GM21786 (cell line): ENCODE data around the gene TMTC1.
"Not testable (repeated sequence)": the region's sequence is repeated elsewhere in the genome, so short reads cannot be mapped to it uniquely, and the experiment has no call there.

Experiments
- ATAC-seq: cut with Tn5 transposase; IDR thresholded peaks from one replicate; pipeline ENCODE4 v1.9.1; 2021; ENCODE audit not compliant: unreplicated experiment

Gene TMTC1

GRCh38 chr12:29673346-29673745 lies 110.4 kb downstream of the TMTC1 start:
- no peak for ATAC-seq

DNA sequence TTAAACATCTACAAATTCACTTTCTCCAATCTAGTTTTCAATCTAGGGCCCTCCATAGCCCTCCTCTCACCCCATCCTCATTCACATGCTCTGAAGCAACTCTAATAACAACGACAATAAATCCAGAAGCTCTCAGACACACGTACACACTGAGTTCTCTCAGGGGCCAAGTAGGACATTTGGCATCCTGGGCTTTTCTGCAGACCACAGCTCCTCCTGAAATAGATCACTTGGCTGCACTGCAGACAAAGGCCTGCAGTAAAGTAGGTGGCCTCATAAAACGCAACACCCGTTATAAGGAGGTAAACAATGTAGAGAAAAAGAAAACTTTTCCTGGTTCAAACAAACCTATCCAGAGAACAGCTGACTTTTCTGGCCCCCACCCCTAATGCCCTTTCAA lies 111.2 kb downstream of the TMTC1 start:
- no peak for ATAC-seq

DNA sequence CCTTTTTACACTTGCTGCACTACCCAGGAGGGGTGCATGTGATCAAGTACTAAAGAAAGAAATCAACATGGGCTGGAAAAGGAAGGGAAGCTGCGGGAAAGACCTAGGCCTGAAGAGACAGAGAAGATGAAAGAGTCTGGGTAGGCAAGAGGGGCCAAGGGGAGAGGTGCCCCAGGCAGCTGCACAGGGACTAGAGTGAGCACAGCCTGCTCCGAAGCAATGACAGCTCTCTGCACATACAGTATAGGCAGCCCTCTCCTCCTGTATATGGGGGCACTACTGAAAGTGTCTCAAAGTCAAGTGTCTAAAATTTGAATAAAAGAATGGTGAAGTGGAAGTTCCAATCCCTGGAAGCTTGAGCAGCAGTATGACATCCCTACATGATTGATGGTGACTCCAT lies 112.0 kb downstream of the TMTC1 start:
- no peak for ATAC-seq

DNA sequence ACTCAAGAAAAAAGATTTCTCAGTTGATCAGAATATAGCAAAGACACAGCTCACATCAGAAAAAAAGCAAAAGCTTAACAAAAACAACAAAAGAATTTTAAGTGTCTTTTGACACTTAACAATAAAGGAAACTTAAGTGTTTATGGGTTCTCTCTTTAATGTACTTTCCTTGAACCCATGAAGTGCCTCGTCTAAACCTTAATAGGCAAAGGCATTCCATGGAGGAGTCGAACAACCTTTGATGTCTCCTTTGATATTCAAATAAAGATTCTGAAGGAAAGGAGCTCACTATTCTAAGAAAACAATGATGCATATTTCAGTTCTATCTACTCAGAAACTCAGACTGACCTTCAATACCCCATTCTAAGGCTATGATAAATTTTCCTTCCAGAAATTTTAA lies 116.7 kb downstream of the TMTC1 start:
- ATAC-seq, result no peak

DNA sequence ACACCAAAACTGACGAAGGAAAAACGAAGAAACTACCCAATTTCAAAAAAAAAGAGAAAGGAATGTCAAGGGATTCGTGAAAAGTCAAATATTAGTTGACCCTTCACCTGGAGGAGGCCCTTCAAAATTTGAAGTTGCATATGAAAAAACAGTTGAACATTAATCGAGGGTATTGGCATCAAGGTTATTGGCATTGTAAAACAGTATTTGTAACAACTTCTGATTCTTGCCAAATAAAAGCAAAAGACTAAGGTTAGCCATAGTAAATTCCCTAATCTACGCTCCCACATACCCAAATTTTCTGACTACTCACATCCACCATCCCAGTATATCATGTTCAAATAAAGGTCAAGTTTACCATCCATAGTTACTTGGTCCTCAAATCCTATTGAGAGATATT lies 118.6 kb downstream of the TMTC1 start:
- no peak for ATAC-seq

GRCh38 chr12:29662734-29663323 lies 120.9 kb downstream of the TMTC1 start:
- no peak for ATAC-seq

DNA sequence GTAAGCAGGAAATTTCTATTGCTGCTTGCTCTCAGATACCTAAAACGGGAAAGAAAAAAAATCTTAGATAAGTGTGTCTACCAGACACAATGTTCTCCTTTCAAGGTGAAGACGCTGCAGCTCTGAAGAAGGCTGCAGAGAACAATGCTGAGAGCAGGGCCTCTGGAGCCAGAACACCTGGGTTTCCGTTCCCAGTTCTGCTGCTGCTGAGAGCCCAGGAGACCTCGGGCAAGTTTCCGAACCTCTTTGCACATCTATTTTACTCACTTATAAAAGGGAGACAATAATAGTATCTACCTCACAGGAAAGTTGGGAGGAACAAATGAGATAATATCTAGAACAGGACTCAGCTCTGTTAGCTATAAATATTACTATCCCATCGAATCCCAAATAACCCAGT lies 122.9 kb downstream of the TMTC1 start:
- no peak for ATAC-seq

- no peak for ATAC-seq
Measured at GRCh38 chr12:29656762-29657538, 126.8 kb downstream of the TMTC1 start.

DNA sequence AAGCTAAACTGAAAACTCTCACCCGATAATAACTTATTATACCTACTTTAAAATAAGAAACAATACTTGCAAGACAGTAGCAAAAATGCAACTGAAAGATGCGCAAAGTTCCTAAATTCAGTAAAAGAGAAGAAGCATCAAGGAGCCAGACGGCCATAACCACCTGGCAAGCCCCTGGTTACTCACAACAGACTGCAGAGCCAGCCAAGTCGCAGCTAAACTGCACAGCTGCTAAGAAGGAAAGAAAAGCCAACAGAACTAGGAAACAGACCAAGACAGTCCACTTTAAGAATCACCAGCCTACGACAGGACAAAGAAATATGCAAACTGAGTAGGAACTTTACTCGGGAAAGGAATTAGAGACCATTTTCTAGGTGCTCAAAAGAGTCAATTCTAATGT lies 127.9 kb downstream of the TMTC1 start:
- ATAC-seq, result no peak

- ATAC-seq, result no peak
Measured at GRCh38 chr12:29653286-29653685, 130.5 kb downstream of the TMTC1 start.

DNA sequence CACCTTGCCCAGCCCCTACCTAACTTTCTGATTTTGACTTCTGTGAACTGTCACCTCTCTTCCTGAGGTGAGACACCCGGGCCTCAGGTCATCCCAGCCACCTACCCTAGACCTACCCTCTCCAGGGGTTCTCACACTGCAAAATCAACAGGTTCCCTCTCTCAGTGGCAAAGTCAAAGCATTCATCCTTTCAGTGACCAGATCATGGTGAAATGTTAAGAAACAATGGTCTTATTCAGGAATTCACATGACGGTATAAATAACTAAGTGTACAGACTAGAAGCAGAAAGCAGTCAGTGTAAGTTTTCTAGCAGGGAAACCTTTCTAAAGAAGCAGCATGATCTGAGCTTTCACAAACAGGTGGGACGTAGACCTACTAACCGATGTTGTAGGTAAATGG lies 133.4 kb downstream of the TMTC1 start:
- no peak for ATAC-seq

DNA sequence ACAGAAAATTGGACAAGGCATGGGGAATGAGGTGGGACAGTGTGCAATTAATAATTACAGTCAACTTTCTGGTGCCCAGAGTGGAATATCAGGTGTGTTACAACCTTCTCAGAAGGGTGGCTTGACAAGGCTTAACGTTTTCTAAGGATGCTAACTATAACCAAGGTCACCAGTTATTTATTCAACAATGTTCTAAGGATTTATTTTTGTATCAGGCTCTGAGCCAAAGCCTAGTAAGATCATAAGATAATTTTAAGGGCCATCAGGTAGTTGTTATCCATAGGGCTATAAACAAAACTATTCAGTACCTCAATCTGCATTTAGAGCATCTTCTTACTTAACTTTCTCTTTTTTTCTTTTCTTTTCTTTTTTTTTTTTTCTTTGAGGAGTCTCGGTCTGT lies 134.0 kb downstream of the TMTC1 start:
- ATAC-seq, result no peak

GRCh38 chr12:29644536-29645162 lies 139.1 kb downstream of the TMTC1 start:
- ATAC-seq, result no peak

DNA sequence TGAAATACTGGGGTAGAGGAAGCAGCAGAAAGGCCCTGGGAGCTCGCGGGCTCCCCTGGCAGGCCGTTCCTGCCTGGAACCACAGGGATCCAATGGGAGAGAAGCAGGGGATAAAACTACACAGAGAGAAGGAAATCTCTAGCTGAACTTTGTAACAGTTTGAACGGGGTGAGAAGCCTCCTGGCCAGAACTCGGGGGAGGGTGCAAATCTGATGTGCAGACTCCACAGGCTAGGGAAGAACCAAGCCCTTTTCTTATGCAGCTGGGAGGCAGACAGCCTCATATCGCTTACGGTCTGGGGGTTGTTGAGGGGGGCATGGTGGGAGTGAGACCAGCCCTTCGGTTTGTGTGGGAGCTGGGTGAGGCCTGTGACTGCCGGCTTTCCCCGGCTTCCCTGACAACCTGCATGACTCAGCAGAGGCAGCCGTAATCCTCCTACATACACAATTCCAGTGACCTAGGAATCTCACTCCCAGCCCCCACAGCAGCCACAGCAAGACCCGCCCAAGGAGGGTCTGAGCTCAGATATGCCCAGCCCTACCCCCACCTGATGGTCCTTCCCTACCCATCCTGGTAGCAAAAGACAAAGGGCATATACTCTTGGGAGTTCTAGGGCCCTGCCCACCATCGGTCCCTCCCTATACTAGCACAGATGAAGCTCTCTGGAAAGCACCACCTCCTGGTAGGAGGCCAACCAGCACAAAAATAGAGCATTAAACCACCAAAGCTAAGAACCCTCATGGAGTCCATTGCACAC lies 143.0 kb downstream of the TMTC1 start:
- ATAC-seq, result no peak

DNA sequence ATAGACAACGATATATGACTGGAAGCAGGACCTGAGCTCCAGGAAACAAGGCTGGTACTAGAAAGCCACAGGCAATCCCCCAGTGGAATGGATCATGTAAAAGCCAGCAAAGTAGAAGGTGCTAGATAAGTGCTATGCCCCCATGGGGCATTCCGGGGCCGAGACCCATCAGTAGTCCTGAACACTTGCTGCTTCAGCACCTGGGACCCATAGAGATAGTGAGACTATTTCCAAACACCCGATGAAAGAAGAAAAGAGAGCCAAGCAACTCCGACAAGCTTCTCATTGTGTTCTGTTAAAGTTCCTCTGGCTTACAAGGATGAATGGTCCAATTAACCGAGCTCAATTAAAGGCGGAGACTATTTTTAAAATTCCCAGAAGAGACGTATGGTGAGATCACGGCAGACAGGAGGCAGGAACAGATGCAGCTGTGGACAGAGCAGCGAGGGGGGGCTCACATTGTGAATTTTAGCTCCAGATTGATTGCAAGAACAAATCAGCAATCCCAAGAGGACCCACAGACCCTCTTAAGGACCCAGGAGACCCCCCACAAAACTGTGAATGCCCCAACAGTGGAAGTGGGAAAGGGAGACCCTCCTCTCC lies 143.7 kb downstream of the TMTC1 start:
- no peak for ATAC-seq

DNA sequence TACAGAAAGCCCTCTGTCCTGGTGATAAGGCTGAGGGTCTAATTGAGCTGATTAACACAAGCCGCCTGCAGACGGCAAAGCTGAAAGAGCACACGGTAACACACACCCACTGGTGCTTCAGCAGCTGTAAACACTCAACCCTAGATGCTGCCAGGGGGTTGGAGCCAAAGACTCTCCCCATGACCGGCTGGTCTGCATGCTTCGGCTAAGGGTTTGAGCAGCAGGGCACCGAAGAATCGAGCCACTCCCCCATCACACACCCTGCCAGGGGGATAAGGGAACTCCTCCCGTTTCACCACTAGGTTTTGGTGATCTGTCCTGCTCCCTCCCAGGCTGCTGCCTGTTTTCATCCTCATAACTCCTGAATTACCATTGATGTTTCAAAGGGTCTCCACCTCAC lies 145.2 kb downstream of the TMTC1 start:
- ATAC-seq, result no peak

DNA sequence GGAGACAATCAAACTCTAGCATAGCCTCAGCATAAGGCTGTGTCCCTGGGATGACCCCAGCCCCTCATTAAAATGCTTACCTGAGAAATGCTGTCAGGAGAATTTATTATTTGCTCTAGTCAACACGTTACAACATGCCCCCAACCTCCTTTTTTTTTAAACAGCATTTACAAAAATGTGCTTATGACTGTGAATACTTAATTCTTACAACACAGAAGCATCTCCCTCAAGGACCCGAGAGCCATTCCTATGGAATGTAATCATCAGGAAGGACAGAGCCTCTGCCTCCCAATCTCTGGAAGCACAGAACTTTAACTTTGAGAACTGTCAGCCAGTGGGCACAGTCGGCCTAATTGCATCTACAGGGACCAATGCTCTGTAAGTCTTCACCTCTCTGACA lies 149.7 kb downstream of the TMTC1 start:
- no peak for ATAC-seq

DNA sequence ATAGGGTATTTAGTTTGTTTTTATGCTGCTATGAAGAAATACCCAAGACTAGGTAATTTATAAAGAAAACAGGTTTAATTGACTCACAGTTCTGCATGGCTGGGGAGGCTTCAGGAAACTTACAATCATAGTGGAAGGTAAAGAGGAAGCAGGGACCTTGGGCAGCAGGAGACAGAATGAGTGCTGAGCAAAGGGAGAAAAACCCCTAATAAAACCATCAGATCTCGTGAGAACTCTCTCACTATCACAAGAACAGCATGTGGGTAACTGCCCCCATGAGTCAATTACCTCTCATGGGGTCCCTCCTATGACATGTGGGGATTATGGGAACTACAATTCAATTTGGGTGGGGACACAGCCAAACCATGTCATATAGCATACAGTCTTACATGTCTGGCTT lies 153.6 kb downstream of the TMTC1 start:
- ATAC-seq, result not testable (repeated sequence)

DNA sequence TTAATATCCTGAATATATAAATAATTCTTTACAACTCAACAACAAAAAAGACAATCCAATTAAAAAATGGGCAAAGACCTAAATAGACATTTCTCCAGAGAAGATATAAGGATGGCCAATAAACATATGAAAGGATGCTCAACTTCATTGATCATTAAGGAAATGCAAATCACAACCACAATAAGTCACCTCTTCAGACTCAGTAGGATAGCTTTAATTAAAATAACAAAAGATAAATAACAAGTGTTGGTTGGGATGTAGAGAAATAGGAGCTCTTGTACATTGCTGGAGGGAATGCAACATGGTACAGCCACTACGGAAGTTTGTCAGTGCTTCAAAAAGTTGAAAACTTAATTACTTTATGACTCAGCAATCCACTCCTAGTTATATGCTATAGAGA lies 156.5 kb downstream of the TMTC1 start:
- ATAC-seq, result no peak

DNA sequence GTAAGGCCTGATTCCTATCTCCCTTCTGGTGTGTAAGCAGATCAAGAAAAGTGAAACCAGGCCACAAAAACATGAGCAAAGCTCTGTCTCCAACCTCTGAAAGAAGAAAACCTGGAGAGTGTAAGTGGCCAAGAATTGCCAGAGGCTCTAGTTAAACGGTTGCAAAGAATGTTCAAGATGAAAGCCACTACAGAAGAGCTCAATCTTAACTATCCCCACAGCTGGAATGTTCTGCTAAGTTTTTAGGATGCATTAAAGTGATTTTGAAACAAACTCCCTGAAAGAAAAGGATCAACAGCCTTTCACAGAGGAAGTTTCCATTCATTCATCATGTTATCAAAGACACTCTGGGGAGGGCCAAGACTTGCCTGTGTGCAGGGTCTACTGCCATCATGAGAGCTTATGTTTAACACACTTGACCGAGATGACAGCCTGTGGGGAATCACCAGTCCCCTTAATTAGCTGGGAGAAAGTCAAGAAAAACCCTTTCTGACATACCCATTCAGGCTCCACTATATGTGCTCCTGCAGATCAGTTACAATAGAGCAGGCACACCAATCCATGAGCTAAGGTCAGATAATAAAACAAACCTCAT lies 158.3 kb downstream of the TMTC1 start:
- no peak for ATAC-seq

DNA sequence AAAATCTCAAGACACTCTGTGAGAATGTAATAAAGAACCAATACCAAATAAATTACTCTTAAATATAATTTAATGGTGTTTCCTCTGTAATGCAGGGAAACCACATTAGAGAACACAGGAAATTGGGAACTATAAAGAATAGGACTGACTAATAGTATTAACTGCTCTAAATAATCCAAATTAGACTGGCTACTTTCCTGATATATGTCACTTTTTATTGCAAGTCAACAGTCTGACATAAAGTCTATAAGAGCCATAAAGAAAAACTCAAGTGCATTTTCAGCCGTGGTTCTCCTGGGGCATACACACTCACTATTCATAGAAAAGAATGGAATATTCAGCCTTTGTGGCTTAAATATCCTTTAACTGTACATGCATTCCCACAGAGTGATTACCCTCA lies 161.5 kb downstream of the TMTC1 start:
- ATAC-seq, result no peak
